Measurements from ENCODE around the gene CORO1C.

CORO1C gene

GRCh38 chr12:108597559-108598471 lies 133.5 kb downstream of the CORO1C start, which contains the start of gene TMEM119:
TSS of gene TMEM119 (minus strand) at chr12:108598084. CDS start at chr12:108592383, 5,701 bp downstream.
- DNase-seq, result no peak

DNA sequence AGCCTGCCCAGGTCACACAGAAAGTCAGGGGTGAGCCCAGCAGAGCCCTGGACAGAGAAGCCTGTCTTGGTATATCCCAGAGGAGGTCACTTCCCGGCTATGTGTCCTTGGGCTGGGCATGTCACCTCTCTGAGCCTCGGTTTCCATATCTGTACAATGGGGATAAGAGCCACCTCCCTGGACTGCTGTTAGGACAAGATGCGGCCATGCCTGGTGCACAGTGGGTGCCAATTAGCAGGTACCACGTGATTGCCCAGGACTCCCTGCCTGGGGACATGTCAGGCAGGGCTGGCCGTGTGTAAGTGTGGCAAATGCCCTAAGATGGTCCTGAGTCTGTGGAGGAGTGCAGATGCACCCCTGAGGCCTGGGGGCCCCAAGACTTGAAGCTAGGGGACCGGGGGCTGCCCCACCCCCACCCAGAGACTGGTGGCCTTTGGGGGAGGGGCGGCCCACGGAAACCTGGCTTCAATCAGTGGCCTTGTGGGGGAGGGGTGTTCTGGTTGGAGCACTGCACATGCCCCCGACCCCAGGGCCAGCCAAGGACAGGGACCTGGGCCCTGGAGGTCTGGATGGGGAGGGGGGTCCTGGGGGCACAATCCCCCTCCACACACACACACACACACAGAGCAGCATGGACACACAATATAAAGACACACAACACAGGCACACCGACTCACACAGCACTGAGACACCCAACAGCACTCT lies 134.3 kb downstream of the CORO1C start:
- no peak for DNase-seq

DNA sequence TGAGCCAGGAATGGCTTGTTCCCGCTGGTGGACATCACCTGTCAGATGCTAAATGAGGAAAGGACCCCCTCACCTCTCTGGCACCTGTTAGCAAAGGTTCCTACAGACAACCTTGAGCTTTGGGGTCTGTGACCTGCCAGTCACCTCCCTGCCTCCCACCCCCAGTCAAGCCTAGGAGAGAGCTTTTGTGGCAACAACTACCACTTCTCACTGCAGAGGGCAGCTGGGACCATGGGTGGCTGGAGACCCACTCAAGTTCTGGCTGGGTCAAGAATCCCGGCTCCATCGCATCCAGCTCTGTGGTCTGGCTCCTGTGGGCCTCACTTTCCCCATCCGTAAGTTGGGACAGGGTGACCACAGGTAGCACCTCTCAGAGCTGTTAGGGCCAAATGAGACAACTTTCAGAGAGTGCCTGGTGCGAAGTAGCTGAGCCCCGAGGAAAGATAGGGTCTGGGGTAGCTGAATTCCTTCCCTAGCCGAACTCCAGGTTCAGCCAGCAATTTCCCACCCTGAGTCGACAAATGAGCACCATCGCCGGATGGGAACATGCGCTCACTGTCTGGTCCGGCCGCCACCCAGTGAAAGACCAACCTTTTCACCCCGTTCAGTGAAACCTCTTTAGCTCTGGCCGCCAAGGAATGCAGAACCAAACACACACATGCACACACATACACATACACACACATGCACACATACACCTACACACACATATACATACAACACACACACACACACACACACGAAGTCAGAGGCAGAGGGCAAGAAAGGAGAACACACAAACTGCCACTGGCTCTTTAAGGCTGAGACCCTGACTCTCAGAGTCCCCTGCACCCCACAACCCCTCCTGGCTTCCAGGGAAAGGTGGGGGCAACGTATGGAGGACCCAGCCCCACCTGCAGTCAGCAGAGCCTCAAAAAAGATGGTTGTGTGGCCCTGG lies 135.3 kb downstream of the CORO1C start:
- no peak for DNase-seq

All from NCI-H524 (cell line).